HUDEP-2 (cell line): ENCODE data around the gene TULP4.

Source experiments
- DNase-seq, 76 experiments: peaks; one replicate each; lab custom pipeline; 2025; ENCODE audit not compliant: unreplicated experiment in 76 of 76; lab: John Stamatoyannopoulos, UW

Gene TULP4

DNA sequence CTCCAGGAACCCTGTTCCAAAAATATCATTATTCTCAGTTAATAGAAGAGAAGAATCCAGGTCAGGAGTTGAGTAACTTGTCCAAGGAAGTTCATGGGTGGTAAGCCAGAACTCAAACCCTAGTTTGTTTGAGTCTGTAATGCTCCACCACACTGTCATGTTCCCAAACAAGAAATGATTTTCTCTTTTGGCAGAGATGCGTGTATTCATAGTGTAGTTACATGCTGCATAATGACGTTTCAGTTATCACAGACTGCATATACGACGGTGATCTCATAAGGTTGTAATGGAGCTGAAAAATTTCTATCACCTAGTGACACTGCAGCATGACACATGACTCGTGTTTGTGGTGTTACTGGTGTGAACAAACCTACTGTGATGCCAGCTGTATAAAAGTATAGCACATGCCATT is 102.6 kb downstream of the TULP4 start:
- no peak for DNase-seq

DNA sequence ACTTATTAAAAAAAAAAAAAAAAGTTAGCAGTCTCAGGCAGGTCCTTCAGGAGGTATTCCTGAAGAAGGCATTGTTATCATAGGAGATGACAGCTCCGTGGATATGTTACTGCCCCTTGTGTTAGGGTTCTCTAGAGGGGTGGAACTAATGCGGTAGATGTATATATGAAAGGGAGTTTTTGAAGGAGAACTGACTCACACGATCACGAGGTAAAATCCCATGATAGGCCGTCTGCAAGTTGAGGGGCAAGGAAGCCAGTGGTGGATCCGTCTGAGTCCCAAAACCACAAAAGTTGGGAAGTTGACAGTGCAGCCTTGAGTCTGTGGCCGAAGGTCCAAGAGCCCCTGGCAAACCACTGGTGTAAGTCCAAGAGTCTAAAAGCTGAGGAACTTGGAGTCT is 103.4 kb downstream of the TULP4 start:
- DNase-seq, result no peak

- no peak for DNase-seq
These were observed 104.9 kb downstream of the TULP4 start for GRCh38 chr6:158416883-158417759.

- DNase-seq, result no peak
These were observed 105.5 kb downstream of the TULP4 start for GRCh38 chr6:158417760-158418098.

DNA sequence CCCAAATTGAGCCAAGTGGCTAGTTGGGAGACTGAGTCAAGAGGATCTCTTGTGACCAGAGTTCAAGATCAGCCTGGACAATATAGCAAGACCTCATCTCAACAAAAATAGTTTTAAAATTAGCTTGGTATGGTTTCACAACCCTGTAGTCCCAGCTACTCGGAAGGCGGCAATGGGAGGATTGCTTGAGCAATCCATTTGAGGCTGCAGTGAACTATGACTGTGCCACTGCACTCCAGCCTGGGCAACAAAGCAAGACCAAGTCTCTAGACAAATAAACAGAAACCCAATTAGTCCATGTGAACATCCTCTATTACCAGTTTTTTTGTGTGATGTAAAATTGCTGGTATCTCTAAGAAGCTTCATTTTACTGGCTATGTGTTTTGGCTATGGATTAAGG is 106.2 kb downstream of the TULP4 start:
- no peak for DNase-seq

DNA sequence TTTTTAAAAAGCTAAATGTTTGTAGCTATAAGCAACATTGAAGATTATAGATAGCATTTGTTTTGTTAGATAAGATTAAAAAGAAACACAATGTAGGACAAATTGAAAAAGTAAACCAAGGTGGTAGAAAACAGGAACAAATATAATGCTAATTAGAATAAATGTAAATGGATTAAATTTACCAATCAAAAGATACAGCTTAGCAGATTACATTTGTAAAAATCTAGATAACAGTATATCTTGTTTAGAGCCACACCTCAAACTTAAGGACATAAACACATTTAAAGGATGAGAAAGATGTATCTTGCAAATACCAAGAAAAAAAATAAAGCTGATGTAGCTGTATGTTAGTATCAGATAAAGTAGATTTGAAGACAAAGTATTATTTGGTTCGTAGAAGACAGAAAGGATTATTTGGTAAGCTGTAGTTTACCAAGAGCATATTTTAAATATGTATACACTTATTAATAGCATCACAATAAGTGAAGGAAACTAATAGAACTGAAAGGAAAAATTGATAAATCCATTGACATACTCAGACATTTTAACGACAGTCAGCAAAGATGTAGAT is 107.2 kb downstream of the TULP4 start:
- no peak for DNase-seq

- DNase-seq, result no peak
These were observed 109.1 kb downstream of the TULP4 start for GRCh38 chr6:158421381-158421780.

DNA sequence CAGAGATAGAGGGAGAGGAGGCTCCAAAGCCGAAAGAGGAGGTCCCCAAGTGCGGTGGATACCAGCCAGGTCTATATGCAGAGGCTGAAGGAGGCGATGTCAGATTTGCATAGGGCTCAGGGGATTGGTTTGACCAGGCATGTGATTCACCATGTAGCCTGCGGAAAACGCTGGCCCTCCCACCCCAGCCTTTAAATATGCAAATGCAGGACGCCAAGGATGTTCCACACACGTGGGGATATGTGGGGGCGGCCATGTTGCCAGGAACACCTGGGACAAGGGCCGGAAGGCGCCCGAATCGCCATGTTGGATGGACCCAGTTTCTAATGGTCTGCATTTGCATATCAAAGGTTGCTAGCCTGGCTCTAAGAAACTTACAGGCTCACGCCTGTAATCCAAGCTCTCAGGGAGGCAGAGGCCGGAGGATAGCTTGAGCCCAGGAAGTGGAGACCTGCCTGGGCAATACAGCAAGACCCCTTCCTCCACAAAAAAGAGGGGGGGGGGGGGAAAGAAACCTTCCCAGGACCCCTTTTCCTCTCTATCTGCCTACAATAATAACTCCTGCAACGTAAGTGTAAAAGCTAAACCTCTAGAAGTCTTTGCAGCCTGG is 110.5 kb downstream of the TULP4 start:
- no peak for DNase-seq

DNA sequence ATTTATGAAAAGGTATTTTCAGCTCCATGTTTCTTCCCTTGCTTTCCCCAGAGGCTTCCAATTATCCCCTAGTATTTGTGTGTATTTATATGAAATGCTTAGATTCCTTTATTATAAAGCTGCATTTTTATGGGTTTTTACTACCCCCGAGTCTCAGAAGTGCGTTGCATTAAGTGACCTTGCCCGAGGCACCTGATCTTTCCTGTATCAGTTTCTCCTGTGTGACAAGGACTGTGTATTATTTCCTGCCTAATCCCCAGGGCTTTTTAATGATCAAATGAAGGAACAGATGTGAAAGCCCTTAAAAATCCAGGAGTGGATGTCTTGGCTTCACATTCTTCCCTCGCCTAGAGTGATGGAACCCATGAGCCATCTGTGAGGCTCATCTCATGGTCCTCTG is 118.8 kb downstream of the TULP4 start:
- no peak for DNase-seq

DNA sequence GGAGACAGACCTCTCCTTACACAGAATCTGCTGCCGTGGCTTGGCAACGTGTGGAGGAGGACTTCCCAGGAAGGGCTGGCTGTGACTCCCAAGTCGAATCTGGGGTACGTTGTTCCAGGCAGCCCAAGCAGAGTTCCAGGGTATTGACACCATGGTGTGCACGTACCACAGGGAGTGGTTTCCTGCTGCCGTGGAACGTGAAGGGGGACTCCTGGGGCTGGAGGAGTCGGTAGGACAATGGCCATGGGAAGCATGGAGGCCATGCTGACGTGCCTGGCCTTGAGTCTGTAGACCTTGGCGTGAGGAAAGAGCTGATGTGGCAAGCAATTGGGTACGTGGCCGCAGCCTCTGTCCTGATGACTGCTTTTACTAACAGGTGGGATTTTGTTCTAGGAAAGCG is 119.3 kb downstream of the TULP4 start:
- no peak for DNase-seq

DNA sequence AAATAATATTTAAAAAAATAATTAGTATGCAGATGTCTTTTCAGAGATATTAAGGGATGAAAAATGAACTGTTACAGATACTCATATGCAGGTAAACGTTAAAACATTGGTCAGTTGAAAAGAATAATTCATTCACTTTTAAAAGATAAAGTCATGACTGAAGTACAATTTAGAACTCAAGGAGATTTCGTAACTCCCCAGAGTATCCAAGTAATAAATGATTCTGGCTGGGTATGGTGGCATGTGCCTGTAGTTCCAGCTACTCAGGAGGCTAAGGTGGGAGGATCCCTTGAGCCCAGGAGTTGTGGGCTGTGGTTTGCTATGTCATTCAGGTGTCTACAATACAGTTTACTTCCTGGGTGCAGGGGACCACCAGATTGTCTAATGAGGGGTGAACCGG is 125.3 kb downstream of the TULP4 start:
- no peak for DNase-seq

- no peak for DNase-seq
These were observed 126.0 kb downstream of the TULP4 start for GRCh38 chr6:158438226-158438625.

GRCh38 chr6:158439255-158439654 is 127.0 kb downstream of the TULP4 start:
- peak in 2 of 76 experiments; percentile 18 to 25 for DNase-seq

DNA sequence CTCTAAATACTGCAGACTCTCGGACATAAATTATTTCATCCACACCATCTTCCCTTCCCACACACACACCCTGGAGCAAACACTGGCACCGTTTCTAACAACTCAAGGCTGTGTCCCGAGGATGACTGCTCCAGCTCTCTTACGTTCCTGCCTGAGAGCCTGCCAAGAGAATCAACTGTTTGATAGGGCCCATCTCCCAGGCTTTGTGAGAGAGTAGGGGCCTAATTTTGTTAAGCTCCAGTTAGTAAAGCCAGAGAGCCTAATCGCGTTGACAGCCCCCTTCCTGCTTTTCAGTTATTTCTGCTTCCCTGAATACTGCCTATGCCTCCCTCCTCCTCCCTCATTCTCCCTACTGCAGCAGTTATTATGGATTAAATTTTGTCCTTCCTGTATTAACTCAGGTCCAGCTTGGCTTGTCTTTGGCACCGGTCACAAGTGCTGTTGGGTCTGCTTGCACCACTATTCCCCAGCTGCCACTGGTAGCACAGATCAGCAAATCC is 129.5 kb downstream of the TULP4 start:
- no peak for DNase-seq

DNA sequence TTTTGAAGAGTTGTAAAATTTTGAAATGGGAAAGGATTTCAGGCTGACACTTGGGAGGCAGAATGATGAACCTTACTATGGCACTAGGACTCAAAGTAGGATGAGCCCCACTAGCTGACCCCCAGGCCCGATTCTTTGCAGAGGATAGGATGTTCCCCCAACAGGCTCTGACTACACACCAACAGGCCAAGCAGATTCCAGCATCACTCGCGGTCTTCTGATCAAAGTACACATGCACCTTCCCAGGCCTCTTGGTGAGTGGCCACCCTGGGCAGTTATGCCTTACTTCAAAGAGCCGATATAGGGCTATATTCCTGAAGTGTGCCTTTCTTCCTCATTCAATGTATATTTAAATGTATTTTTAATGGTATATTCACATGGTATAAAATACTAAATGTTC is 130.0 kb downstream of the TULP4 start:
- no peak for DNase-seq

DNA sequence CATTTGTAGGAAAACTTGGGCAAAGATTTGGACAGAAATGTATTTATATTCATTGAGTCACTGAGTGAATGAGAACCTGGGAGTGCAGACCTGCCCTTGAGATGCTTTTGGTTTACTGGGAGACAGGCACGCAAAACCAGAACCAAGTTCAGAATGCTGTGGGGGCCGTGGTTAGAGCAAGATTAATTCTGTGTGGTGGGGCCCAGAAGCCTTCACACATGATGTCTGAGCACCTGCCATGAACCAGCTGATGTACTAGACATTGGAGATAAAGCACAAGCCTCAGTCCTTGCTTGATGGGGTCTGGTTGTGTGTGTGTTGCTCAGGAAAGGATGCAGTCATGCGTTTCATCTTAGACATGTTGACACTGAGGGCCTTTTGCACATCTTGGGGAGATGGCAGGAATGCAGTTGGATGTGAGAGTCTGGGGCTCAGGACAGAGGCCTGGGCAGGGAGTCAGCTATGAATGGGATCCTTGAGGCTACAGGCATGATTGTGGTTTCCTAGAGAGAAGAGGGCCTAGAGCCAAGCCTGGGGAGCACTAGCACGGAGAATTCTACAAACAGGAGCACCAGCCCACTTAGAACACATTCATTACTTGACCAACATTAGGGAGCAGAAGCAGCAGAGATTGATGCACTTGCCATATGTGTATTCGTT is 133.3 kb downstream of the TULP4 start:
- DNase-seq, result no peak

DNA sequence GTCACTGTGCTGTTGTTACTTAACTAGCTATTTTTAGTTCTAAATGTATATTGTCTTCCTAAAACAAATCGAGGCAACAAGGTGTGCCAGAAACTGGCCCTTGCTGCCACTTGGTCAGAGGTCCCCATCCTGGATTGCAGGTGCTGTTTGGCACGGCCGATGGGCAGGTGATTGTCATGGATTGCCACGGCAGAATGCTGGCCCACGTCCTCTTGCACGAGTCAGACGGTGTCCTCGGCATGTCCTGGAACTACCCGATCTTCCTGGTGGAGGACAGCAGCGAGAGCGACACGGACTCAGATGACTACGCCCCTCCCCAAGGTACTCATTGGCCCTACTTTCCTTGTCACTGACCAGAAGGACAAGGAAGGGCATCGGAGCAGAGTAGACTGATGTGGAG is 136.6 kb downstream of the TULP4 start:
- DNase-seq, result no peak

DNA sequence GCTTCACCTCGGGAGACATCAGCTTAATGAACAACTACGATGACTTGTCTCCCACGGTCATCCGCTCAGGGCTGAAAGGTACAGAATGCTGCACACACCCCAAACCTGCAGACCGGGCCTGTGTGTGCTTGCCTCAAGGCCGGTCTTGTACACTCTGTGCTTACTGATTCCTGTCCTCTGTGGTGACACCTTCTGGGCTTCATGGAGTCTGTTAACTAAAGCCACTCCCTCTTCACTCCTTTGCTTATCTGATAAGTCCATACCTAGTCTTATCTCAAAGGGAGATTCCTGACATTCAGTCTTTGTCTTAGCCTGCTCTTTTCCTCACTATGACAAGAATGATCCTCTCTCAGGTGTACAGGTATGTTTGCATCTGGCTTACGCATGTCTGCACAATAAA is 139.9 kb downstream of the TULP4 start:
- no peak for DNase-seq

DNA sequence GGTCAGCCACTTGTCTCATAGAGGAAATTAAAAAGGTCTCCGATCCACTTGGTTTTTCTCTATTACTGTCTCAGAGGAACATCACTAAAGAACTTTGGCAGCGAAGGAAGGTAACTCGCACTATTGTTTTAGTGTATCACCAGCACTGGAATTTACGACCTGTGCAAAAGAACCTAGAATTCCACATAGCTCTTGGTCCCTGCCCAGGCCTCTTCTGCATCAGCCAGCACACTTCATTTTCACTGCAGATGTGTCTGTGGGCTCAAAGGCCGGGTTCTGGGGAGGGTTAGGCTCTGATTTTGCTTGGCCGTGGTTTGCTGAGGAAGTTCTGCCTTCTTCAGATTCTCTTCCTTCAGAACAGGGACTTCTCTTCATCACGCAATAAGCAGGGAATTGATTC is 144.9 kb downstream of the TULP4 start:
- no peak for DNase-seq

- DNase-seq, result peak in 1 of 76 experiments; percentile 9
These were observed 145.5 kb downstream of the TULP4 start for GRCh38 chr6:158457616-158458278.

DNA sequence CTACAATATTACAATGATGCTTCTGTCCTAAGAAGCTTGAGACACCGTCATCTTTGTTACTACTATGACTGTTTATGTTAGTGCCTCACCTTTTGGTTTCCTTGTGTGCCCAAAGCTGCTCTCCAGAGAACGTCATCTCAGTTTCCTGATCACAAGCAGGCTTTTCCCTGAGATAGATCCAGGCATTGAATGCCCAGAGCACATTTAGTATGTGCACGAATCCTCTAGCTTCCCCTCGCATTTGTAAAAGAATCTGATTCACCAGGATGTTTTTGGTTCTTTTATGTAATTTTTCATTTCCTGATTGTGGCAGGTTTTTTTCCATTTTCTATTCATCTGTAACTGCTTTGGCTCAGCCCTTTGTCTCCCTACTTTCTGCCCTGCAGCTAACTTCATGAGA is 147.5 kb downstream of the TULP4 start:
- DNase-seq, result no peak
